ENCODE data around the gene PBX4.

GRCh38 chr19:19630062-19630414 is 11.6 kb upstream of the PBX4 start:
- TF ChIP-seq, protein P1, sequence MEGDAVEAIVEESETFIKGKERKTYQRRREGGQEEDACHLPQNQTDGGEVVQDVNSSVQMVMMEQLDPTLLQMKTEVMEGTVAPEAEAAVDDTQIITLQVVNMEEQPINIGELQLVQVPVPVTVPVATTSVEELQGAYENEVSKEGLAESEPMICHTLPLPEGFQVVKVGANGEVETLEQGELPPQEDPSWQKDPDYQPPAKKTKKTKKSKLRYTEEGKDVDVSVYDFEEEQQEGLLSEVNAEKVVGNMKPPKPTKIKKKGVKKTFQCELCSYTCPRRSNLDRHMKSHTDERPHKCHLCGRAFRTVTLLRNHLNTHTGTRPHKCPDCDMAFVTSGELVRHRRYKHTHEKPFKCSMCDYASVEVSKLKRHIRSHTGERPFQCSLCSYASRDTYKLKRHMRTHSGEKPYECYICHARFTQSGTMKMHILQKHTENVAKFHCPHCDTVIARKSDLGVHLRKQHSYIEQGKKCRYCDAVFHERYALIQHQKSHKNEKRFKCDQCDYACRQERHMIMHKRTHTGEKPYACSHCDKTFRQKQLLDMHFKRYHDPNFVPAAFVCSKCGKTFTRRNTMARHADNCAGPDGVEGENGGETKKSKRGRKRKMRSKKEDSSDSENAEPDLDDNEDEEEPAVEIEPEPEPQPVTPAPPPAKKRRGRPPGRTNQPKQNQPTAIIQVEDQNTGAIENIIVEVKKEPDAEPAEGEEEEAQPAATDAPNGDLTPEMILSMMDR (IDR thresholded peaks at IDR 0.05), result no peak
- no peak for TF ChIP-seq POLR2A (IDR thresholded peaks at IDR 0.05)
